Adrenal gland (tissue), 5 donors: ENCODE results near the gene TMEM51.

Experiments
- CTCF ChIP-seq, 6 experiments: fragments of 450-650 bp in 4 of 6; fragments of 200-600 bp in 2 of 6; sonication (generic) in 1 of 6; IDR thresholded peaks; 1 replicate in 5 of 6; 2 replicates in 1 of 6; pipeline versions ENCODE4 v1.5.1 to v1.8.0; 2016 to 2021; ENCODE audit warnings: antibody characterized with exemption in 6 of 6, mild to moderate bottlenecking in 2 of 6, moderate library complexity in 1 of 6
- POLR2A ChIP-seq, 2 donors: fragments of 450-650 bp; IDR thresholded peaks; one replicate each; pipeline ENCODE4 v1.6.1; 2017; ENCODE audit warnings: antibody characterized with exemption in 2 of 2, mild to moderate bottlenecking in 2 of 2, moderate library complexity in 1 of 2
- donor health status: DM: no; HTN: no; CAD: no.

GRCh38 chr1:15248216-15248615 lies 94.7 kb downstream of the TMEM51 start:
- TF ChIP-seq POLR2A (IDR thresholded peaks at IDR 0.05) (no peak), CTCF (IDR thresholded peaks at IDR 0.05) (no peak)
